SK-N-MC (cell line): Measurements from ENCODE around the gene ACOX3.

ENCODE experiments used
- EZH2 ChIP-seq: fragments of 200-600 bp; sonication (generic); IDR thresholded peaks from one replicate; pipeline ENCODE4 v1.6.1; 2017; ENCODE audit warnings: antibody characterized with exemption
- FOXP2 ChIP-seq: optimal IDR thresholded peaks from 2 replicates; pipeline ENCODE3; 2011; ENCODE audit warnings: mild to moderate bottlenecking, moderate library complexity; ENCODE audit not compliant: insufficient read depth; ENCODE audit errors: extremely low read length, control extremely low read depth
- POLR2AphosphoS5 ChIP-seq: IDR thresholded peaks from 2 replicates; pipeline ENCODE4 v1.6.1; 2012; ENCODE audit warnings: mild to moderate bottlenecking, low read depth, low read length, borderline replicate concordance

GRCh38 chr4:8342651-8343261 is 97.8 kb downstream of the ACOX3 start:
- TF ChIP-seq EZH2 = no peak
- TF ChIP-seq POLR2AphosphoS5 = no peak
- TF ChIP-seq FOXP2 = no peak
